Activated T-helper 9 cell treated with anti-CD3 and anti-CD28 coated beads, Interleukin-2, amount 50 U/mL, for 16 hours (primary cell): ENCODE results near the gene PDE4C.
"Not testable (repeated sequence)": the region's sequence is repeated elsewhere in the genome, so short reads cannot be mapped to it uniquely, and the experiment has no call there.

Experiments
- DNase-seq: peaks from one replicate; pipeline ENCODE4 v3.0.0-alpha.2; 2020; ENCODE audit warnings: low read depth

PDE4C gene

DNA sequence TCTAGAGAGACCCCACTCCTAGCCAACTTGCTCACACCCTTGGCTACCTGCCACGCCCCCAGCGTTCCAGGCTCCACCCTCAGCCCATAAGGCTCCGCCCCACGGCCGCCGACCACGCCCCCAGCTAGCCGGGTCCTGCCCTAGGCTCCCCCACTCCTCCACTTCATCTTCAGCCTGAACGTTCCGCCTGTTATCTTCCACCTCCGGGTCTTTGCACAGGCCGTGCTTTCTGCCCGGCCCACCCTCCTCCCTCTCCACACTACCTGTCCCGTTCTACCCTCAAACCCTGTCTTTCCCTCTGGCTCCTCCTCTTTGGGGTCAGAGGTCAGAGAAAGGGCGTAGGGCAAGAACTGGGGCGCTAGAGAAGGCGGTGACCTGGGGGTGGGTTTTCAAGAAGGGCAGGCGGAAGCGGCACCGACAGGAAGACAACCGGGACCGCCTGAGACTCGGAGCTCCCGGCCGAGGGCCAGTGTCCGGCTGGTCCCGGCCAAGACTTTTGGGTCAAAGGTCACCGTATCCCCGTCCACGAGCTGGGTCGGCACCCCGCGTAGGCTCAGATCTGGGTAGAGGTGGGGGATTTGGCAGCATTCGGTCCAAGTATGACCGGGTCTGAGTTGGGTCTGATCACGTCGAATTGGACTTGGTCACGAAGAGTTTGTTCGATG is 2.2 kb downstream of the PDE4C start:
- DNase-seq, result no peak

DNA sequence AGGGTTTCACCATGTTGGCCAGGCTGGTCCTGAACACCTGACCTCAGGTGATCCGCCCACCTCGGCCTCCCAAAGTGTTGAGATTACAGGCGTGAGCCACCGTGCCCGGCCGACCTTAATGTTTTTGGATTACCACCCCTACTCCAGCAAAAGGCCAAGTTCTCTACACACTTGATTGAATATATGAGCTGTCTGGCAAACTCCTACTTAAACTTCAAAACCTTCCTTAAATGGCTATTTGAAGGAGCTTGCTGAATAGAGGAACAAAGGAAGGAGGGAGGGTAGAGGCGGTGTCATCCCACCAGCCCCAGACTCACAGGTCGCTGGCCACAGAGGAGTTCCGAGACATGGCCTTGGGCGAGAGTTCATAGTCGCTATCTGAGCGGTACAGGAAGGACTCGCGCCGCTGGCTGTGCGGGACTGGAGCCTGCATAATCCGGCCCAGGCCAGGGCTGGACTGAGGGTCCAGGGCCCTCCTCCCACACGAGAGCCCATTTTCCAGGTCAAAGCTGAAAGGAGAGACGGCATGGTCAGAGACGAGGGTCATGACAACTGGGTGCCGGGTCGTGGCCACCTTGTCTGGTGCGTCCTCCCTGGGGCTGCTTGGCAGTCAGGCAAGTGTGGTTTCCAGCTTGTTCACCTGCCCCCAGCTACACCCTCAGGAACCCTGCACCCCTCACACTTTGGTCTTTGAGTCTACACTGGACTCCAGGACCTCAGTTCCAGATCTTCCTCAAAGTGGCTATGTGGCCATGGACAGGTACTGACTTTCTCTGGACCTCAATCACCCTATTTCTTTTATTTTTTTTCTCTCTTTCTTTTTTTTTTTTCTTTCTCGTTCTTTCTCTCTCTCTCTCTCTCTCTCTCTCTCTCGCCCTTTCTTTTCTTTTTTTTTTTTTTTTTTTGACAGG is 4.2 kb downstream of the PDE4C start:
- no peak for DNase-seq

DNA sequence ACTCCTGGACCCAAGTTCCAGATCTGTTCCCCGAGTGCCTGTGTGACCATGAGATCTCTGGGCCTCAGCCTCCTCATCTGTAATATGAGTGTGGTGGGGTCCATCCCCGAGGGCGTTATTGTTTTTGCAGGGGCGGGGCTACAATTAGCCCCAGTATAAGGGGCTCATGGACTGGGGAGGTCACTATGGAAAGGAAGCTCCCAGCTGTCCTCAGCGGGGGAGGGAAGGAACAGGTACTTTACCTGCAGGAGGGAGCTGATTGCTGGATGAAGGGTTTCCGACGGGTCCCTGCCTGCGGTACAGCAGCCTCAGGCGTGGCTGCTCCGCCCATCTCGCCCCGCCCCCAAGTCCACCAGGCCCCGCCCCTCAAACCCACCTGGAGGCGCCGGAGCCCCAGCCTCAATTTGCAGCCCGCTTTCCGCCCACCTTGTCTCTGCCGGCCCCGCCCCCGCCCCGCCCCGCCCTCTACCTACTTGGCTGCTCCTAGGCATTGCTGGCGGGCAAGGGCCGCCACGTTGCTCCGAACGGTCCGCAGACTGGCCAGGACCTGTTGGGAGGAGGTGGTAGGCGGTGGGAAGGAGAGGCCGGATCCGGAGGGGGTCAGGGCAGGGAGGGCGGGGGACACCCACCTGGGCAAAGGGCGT is 5.5 kb downstream of the PDE4C start:
- no peak for DNase-seq

DNA sequence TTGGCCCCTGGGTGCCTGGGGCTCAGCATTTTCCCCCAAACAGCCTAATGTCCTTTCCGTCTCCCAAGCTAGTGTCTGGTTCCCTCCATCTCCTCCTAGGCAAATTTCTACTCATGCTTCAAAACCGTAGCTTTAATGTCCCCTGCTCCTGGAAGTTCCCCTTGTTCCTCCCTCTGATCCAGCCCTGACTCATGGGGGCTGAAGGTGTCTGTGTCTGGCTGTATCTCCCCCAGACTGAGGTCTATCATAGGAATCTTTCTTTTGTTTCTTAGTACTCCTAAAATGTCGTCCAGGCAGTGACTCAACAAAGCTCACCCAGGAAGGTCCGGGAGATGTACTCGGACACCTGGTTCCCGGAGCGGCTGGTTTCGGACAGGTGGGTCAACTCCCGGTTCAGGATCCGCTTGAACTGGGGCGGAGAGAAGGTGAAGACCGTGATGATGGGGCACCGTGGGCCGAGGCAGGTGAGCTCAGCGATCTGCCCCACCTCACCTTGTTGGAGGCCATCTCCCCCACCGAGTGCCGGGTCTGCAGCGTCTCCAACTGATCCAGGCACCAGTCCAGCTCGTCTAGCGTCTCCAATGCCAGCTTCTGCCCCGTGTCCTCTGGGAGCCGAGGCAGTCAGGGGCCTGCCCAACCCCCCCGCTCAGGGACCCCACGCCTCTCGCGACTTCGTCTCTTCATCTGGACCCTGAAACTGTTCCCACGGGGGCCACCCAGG is 6.2 kb downstream of the PDE4C start:
- no peak for DNase-seq

DNA sequence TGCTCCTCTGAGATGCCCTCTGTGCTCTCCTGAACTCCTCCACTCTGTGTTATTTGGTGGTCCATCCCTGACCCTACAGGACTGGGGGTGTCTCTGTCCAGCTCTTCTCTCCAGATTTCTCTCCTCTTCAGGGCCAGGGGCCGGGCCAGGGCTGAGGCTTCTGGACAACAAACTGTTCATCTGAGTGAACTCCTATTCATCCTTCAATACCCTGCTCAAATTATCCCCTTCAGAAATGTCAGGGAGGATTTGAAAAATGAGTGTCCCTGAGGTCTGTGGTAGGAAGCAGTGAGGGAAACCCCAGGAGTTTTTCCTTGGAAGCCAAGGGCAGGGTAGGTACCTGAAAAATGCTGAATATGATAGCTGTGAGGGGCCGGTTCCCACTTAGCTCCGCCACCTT is 7.6 kb downstream of the PDE4C start:
- no peak for DNase-seq

DNA sequence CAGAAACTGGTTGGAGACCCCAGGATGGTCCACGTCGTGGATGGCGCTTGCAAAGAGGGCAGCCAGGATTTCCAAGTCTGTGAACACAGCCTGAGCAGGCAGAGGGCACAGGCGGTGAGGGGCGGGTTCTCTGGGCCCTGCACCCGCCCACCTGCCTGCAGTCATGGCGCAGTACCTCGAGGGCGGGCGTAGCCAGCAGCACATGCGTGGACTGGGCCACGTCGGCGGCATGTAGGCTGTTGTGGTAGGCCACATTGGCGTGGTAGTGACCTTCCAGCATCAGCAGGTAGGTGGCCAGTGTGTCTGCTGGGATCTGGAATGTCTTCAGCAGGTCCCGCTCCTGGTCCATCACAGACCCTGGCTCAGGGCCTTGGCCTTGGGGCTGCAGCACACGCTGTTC is 8.1 kb downstream of the PDE4C start:
- no peak for DNase-seq

DNA sequence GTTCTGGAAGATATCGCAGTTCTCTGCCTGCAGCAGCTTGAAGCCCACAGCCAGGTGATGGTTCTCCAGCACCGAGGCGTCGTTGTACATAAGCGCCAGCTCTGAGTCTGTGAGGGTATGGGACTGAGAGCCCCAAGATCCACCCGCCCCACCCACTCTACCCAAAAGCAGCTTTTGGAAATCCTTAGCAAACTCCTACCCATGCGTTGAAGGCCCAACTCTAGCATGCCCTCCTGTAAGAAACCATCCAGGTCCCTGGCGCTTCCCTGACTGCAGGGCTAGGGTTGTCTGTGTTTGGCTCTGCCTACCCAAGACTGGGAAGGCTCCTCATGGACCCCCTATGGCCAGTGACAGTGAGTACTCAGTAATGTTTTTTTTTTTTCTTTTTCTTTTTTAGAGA is 9.4 kb downstream of the PDE4C start:
- no peak for DNase-seq

DNA sequence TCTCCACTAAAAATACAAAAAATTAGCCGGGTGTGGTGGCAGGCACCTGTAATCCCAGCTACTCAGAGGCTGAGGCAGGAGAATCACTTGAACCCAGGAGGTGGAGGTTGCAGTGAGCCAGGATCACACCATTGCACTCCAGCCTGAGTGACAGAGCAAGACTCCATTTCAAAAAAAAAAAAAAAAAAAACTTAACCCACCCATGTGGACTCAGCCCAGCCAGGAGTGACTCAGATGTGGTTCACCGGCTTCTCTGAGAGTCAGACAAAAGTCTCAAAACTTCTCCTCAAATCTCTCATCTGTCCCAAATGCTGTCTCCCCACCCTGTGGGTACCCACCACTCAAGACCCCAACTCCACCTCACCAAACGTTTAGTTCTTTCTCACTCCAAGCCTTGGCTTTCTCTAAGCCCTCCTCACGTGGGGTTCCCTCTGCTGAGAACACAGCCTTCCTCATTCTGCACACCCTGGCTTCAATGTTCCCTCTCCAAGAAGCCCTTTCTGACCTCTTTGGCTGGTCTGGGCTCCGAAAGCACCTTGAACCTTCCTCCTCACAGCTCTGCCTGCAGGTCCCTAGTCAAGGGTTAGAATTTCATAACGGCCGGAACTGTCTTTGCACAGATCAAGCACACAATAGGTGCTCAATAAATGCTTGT is 11.3 kb downstream of the PDE4C start:
- DNase-seq, result no peak

DNA sequence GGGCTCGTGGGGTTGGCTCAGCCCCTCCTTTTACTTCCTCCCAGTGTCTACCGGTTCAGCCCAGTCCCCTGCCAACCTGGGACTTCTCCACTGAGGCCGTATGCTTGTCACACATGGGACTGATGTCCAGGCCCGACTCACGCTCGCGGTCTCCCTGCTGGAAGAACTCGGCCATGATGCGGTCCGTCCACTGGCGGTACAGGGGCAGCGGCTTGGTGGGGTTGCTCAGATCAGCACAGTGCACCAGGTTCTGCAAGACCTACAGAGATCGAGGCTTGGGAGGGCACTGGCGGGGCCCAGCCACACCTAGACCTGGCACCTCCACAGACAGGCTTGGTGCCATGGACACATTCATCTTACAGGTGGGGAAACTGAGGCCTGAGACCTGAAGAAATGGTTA is 14.6 kb downstream of the PDE4C start:
- DNase-seq, result no peak

DNA sequence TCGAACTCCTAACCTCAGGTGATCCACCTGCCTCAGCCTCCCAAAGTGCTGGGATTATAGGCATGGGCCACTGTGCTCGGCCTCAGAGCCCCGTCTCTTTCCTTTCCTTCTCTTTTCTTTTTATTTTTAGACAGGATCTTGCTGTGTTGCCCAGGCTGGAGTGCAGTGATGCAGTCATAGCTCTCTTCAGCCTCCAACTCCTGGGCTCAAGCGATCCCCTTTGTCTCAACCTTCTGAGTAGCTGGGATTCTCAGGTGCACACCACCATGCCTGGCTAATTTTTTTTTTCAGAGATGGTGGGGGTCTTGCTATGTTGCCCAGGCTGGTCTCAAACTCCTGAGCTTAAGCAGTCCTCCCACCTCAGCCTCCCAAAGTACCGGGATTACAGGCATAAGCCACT is 16.3 kb downstream of the PDE4C start:
- DNase-seq, result not testable (repeated sequence)

DNA sequence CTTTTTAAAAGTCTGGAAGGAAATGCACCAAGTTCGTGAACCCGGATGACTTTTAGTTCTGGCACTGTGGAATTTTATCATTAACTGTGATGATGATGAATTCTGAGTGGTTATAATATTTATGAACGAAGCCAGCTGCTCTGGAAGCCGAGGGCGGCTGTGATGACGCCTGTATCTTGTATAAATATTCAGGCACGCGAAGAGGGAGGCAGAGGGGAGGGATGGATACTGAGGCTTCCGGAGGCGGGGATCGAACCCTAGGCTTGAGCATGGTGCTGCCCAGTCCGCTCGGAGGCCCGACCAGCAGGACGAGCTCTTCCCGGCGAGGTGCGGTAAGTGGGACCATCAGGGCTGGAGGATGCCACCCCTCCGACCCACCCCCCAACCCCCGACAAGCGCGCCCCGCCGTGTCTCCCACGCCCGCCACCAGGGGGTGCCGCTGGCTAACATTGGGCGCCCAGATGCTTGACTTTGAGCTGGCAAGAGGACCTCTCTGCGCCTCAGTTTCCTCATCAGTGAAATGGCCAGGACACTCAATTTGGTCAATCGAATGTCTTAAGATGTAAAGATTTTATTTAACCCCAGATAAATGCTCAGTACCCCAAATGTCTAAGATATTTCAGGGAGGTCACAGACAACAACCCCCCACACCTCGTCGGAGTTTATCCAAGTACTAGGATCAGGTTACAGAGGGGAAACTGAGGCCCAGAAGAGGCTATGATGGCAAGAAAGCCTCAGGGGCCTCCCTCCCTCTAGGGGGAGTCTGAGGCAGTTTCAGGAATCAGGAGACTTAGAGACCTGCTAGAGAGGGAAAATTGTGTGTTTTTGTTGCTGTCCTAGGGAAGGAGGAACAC is 17.9 kb downstream of the PDE4C start:
- no peak for DNase-seq

DNA sequence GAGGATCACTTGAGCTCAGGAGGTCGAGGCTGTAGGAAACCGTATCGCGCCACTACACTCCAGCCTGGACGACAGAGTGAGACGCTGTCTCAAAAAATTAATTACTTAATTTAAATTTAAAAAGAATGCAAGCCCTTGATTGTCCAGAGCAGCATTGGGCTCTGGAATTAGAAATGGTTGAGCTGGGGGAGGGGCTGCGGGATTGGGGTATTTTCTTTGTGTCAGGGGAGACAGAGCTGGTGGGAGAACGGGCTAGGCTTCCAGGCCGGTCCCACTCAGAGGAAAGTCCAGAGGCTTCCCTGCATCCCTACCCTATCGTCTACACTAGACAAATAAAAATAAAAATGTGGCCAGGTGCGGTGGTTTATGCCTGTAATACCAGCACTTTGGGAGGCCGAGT is 20.2 kb downstream of the PDE4C start:
- no peak for DNase-seq

DNA sequence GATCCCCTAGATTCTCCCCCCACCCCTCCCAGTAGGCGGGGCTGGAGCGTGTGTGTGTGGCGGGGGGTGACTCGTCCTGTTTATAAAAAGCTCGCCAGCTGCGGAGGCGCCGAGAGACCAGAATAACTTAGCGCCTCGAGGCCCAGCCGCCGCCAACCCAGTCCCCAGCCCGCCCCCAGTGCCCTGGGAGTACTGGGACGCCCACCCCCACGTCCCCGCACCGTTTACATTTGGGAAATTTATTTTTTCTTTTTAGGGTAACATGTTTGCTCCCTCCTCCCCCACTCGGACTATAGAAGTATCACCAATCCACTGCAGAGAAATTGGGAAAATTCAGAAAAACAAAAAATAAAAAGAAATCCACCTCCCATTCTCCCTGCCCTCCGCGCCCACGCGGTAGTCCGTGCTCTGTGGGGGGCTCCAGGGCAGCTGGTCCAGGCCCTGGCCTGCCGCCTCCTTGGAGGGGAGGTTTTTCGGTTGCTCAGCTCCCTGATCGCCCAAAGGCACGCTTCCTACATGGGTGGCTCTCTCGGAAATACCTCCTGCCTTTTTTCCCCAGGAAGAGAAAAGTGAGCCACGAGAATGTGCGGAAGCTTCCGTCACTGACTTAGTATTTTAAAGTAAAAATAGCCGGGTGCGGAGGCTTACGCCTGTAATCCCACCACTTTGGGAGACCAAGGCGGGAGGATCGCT is 20.9 kb downstream of the PDE4C start:
- no peak for DNase-seq

DNA sequence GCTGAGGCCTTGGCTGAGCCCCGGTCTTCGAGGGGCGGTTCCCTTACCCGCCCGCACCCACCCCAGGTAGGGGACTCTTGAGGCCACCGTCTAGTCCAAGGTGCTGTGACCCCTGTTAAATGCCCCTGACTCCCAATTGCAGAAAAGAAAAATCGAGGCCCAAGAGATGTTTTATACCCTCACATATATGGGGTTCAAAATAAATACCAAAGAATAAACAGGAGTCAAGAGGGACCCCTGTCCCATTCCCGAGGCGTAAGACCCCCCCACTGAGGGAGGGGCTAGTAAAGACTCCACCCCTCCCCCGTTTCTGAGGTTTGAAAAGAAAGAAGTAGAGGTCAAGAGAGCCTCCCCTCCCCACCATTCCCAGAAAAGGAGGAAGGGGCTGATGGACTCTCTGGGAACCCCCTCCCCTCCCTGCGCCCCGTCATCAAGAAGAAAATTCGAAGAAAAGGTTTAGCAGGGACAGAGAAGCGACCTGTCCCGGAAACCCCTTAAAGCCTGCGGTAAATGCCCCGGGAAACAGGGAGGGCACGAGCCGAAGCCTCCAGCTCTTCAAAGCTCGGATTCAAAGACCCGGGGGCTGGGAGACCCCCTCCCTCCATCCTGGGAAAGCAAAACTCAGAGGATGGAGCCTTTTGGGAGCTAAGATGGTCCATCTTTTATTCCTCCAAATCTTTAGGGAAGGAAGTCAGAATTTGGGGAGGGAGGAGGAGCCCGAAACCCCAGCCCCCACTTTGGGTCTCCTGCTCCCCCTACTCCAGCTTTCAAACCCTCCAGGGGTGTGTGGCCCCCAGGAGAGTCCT is 21.6 kb downstream of the PDE4C start:
- no peak for DNase-seq

DNA sequence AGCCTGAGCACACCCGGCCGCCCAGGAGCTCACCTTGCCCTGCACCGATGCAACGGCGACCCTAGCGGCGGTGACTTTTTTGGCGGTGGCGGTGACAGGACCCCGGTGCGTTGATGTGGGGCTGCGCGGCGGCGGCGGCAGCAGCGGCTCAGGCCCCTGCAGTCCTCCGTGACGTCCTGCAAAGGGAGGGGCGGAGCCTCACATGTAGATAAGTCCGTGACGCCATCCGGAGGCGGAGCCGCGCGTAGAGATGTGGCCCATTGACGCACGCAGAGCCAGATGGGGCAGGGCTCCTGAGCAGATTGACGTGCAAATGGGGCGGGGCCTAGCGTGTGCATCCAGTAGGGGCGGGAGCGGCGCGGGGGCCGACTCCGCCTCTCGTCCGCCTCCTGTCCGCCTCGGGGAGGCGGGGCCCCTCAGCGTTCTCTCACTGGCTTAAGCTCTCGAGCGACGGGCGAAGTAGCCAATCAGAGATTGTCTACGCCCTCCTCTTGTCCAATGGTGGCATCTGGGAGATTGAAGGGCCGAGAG is 22.3 kb downstream of the PDE4C start, which contains the start of gene RAB3A:
TSS of gene RAB3A (minus strand) at position 180 of the 531 bp plus-strand sequence. CDS start 1,302 bp downstream, outside the sequence.
- peak; percentile 100 for DNase-seq

DNA sequence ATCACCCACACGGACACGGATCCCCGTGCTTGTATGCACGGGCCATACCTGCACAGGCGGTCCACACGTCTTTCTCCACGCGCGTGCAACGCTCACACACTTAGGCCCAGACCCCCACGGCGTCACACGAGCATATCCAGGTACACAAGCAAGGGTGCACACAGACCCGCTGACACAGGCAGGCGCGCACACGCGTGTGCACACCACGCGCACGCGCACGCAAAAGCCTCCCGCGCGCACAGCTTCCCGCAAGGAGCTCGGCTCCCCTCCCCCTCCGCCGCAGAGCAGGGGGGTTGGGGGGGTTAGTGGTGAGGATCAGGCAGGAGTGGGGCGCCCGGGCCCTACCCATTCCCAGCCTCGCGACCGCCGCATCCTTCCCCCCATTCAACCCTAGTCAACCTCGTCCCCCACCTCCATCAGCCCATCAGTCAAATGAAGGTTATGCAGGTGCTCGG is 22.8 kb downstream of the PDE4C start:
- no peak for DNase-seq

DNA sequence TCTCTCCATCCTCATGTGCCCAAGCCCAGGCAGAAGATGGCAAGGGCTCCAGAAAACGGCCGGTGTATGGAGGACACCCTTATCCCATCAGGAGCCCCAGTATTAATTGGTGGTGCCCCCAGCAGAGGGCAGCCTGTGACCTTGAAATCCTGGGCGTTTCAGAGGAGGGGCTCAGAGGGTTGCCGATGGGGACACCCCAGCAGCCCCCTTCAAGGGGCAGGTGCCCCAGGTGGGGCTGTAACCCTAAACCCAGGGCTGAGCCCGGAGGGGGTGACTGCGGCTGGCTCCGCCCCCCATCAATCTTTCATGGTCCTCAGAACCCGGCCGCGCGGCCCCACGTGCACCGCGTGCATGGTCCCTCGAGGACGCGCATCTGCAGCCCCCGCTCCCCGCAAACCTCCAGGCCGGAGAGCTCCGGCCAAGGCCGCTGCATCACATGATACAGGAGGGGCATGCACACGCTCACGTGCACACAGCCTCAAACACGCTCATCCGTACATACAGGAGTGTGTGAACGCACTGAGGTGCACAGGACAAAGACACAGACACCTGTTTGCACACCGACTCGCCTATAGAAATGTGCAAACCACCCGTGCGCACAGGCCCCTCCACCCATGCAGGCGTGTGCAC is 23.3 kb downstream of the PDE4C start:
- DNase-seq, result no peak

DNA sequence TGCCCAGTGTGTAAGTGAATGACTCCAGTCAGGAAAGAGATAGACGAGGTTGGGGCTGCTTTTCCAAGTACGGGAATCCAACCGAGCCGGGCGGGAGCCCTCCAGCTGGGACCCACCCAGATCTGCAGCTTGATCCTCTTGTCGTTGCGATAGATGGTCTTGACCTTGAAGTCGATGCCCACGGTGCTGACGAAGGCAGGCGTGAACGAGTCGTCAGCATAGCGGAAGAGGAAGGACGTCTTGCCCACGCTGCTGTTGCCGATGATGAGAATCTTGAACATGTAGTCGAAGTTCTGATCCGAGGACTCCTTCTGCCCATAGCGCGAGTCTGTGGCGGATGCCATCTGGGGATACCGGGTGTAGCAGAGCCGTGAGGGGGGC is 23.9 kb downstream of the PDE4C start:
- DNase-seq, result no peak
